Measurements from ENCODE around the gene CARD11.

CARD11 gene

GRCh38 chr7:2864204-2864985 lies 179.3 kb downstream of the CARD11 start:
- DNase-seq, result no peak

DNA sequence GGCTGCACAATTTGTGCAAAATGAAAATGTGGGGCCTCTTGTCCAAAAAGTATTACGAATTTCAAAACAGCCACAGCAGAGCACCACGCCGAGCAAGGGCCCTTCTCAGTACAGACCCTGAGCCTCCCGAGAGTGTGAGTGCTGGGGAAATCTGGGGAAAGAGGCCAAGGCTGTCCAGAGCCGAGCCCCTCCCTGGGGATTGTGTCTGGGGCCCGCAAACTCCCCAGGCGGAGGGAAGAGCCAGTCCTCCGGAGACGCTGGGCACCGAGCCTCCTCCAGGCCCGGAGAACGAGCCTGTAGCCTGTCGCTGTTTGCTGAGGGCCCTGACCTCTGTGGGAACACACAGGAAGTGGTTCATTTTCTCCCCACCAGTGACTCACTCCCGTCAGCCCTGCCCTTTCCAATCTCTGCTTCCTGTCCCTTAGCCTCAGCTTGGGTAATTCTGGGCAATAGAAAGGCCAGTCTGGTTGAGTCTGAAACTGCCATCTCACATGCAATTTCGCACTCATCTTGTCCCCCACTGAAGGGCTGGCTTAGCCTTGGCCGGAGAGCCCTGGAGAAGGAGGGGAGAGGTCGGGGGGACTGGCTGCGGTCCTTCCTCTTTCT lies 180.1 kb downstream of the CARD11 start:
- peak; percentile 79 for DNase-seq

GRCh38 chr7:2862831-2863361 lies 180.8 kb downstream of the CARD11 start:
- DNase-seq, result no peak

DNA sequence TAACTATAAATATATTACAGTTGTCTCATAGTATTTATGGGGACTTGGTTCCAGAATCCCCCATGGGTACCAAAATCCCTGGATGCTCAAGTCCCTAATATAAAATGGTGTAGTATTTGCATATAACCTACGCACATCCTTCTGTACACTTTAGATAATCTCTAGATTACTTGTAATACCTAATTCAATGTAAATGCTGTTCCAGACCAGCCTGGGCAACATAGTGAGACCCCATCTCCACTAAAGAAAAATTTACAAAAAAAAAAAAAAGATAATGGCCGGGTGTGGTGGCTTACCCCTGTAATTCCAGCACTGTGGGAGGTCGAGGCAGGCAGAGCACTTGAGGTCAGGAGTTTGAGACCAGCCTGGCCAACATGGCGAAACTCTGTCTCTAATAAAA lies 182.2 kb downstream of the CARD11 start:
- no peak for DNase-seq

DNA sequence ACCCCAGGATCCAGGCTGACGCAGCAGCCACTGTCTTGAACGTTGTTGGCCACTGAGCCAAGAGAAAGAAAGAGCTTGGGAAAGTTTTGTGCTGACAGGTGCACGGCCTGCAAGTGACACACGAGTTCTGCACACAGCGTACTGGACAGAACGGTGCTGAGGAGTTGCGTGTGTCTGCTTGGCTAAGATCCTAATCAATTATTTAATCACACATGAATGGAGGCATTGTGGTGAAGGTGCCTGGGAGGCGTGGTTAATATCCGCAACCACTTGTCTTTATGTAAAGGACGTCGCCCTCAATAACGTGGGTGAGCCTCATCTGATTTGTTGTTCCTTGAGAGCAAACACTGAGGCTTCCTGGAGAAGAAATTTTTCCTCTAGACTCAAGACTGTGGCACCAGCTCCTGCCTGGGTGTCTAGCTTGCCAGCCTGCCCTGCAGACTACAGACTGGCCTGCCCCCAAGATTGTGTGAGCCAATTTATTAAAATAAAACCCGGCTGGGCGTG lies 183.0 kb downstream of the CARD11 start:
- DNase-seq, result no peak

- DNase-seq, result no peak
Measured at GRCh38 chr7:2859952-2860351, 183.7 kb downstream of the CARD11 start.

GRCh38 chr7:2858621-2859020 lies 185.0 kb downstream of the CARD11 start:
- DNase-seq, result no peak

DNA sequence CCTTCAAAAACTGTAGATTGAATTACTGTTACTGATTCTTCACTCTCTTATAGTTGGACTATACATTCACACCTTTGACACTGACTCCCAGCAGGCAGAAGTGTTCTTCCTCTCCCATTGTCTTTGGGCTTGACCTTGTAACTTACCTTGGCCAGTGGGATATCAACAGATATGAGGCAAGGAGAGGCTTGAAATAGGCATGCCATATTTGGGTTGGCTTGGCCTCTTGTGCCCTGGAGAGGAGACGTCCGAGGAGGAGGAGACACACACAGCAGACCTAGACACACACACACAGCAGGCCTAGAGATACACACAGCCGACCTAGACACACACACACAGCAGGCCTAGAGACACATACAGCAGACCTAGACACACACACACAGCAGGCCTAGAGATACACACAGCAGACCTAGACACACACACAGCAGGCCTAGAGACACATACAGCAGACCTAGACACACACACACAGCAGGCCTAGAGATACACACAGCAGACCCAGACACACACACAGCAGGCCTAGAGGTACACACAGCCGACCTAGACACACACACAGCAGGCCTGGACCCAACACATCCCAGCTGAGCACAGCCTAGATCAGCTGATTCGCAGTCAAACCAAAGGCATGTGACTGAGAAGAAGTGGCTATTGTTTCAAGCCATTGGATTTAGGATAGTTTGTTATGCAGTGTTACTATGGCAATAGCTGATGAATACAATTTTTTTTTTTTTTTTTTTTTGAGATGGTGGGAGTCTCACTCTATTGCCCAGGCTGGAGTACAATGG lies 187.1 kb downstream of the CARD11 start:
- DNase-seq, result no peak

All from OCI-M1 (cell line).